HG03045 (cell line): ENCODE measurements around the gene ASB12.

ENCODE experiments used
- ATAC-seq: cut with Tn5 transposase; IDR thresholded peaks from one replicate; pipeline ENCODE4 v1.9.1; 2021; ENCODE audit warnings: mild to moderate bottlenecking, moderate library complexity; ENCODE audit not compliant: unreplicated experiment

ASB12 gene

DNA sequence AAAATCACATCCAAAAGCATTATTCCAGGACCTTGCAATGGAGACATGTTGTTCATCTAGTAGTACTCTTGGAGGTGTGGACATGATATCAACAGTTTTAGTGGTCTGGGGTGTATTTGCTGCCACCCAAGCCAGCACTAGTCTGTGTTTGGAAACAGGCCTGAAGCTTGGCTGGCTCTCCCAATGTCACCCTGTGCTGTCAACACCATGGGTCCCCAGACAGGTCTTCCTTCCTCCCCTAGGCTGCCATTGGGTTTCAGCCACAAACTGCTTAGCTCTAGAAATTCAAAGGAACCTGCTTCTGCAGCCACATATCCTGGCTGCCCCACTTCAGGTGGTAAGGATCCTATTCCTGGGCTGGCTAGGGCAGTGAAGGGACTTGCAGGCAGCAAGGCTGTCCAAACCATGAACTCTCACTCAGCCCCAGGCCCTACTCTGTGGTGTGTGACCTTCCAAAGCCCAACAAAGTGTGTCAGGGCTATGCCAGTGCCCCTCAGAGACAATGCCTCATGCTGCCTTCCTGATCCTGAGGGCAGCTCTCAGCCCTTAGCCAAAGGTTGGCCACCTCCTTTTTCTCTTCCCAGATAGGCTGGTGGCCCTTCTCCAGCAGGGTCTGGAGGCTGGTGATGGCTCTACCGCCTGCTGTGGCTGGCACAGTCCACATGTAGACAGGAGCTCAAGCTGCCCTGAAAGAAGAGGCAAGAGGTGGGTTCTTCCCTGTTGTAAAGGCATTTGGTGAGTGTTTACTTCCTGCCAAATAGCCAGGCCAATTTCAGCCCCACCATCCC, 43.2 kb downstream of the ASB12 start:
- ATAC-seq = no peak

DNA sequence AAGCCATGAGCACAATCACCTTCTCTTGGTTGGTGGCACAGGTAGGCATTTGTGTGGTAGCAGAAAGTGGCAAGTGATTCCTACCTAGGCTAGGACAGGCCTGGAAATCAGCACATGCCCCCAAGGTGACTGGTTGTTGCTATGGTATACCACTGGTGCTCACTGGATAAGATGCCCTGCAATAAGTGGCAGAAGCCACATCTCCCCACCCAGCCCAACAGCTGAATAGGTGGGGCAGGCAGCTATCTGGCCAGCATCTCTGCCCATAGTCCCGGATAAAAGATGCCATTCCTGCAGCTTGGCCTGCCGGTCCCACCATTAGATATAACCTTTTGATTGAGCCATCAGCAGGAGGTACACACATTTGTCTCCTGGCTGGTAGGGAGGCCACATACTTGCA, 46.0 kb downstream of the ASB12 start:
- no peak for ATAC-seq

DNA sequence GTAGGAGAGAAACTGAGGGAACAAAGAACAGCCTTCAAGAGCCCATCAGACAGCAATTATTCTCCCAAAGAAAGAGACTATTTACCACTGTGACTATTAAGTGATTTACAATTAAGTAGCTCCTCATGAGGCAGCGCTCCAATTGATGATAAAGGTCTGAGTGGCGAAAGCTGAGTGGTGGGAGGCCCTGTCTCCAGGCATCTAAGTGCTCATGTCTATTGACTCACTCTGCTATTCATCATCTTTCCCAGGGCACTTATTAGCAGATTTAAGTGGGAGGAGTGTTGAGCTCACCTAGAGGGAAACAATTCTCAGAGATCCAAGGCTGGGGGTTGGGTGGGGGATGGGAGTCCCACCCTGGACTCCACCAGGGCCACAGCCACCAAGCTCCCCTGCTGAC, 48.2 kb downstream of the ASB12 start:
- no peak for ATAC-seq

DNA sequence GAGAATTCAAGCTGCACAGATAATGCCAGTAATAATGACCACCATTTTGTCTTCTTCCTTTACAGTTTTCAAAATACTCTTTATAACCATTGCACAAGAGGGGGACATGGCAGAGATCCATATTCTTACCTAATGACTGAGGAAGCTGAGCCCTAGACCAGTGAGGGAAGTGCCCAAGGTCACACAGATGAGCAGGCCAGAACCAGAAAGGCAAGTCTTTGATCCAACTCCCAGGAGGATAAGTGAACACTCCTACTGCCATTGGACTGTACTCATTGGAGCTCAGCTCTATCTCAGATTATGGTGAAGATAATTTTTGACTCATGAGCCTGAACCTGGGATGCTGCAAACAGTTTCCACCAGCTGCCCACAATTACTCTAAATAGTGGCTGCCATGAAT, 53.5 kb downstream of the ASB12 start:
- ATAC-seq = no peak
